ENCODE measurements around the gene RNF180.

The RNF180 gene

GRCh38 chr5:64315778-64316177 lies 150.1 kb downstream of the RNF180 start:
- no peak overlapping the region for H3K4me3 Mint-ChIP-seq
- H3K4me1 Mint-ChIP-seq (ENCODE audit: low read depth in 2 of 2), result no peaks in the 10 kb centered on the region
- H3K27ac Mint-ChIP-seq, result no peak overlapping the region
- no peaks in the 10 kb centered on the region for H3K27me3 Mint-ChIP-seq
- DNase-seq, result no peak
- no peaks in the 10 kb centered on the region for H3K36me3 Mint-ChIP-seq (ENCODE audit: insufficient read depth)
- ATAC-seq (replicated peaks), result no peak
- peaks cover 0 to 4% of the 10 kb centered on the region in 2 donors for H3K9me3 Mint-ChIP-seq

- no peaks in the 10 kb centered on the region for H3K36me3 Mint-ChIP-seq (ENCODE audit: insufficient read depth)
- H3K27me3 Mint-ChIP-seq, result no peaks in the 10 kb centered on the region
- no peak overlapping the region for H3K27ac Mint-ChIP-seq
- no peak for ATAC-seq (replicated peaks)
- no peak for DNase-seq
- no peaks in the 10 kb centered on the region for H3K4me1 Mint-ChIP-seq (ENCODE audit: low read depth in 2 of 2)
- no peak overlapping the region for H3K4me3 Mint-ChIP-seq
- no peaks in the 10 kb centered on the region for H3K9me3 Mint-ChIP-seq
Measured at GRCh38 chr5:64318175-64318574, 152.5 kb downstream of the RNF180 start.

GRCh38 chr5:64323591-64323990 lies 157.9 kb downstream of the RNF180 start:
- H3K4me3 Mint-ChIP-seq, result no peak overlapping the region
- no peaks in the 10 kb centered on the region for H3K4me1 Mint-ChIP-seq (ENCODE audit: low read depth in 2 of 2)
- H3K27ac Mint-ChIP-seq, result no peak overlapping the region
- no peaks in the 10 kb centered on the region for H3K36me3 Mint-ChIP-seq (ENCODE audit: insufficient read depth)
- ATAC-seq (replicated peaks), result no peak
- H3K9me3 Mint-ChIP-seq, result peaks cover 0 to 3% of the 10 kb centered on the region in 2 donors
- DNase-seq, result no peak
- H3K27me3 Mint-ChIP-seq, result no peaks in the 10 kb centered on the region

GRCh38 chr5:64330728-64331231 lies 165.1 kb downstream of the RNF180 start:
- ATAC-seq (replicated peaks), result no peak

GRCh38 chr5:64331597-64332277 lies 166.1 kb downstream of the RNF180 start:
- no peak for ATAC-seq (replicated peaks)

More at GRCh38 chr5:64330728-64331231, 165.1 kb downstream of the RNF180 start:
- no peaks in the 10 kb centered on the region for H3K4me1 Mint-ChIP-seq (ENCODE audit: low read depth in 2 of 2)
- H3K27ac Mint-ChIP-seq, result no peak overlapping the region
- peaks cover 0 to 4% of the 10 kb centered on the region in 2 donors for H3K9me3 Mint-ChIP-seq
- no peaks in the 10 kb centered on the region for H3K27me3 Mint-ChIP-seq
- DNase-seq, result no peak
- H3K4me3 Mint-ChIP-seq, result no peak overlapping the region
- no peaks in the 10 kb centered on the region for H3K36me3 Mint-ChIP-seq (ENCODE audit: insufficient read depth)

GRCh38 chr5:64333886-64334285 lies 168.2 kb downstream of the RNF180 start:
- Mint-ChIP-seq H3K27me3 (no peaks in the 10 kb centered on the region), H3K9me3 (peaks cover 0 to 2% of the 10 kb centered on the region in 2 donors), H3K4me1 (ENCODE audit: low read depth in 2 of 2) (no peaks in the 10 kb centered on the region), H3K4me3 (no peak overlapping the region), H3K36me3 (ENCODE audit: insufficient read depth) (no peaks in the 10 kb centered on the region), H3K27ac (no peak overlapping the region)
- DNase-seq, result no peak
- ATAC-seq (replicated peaks), result no peak

More at GRCh38 chr5:64331597-64332277, 166.1 kb downstream of the RNF180 start:
- Mint-ChIP-seq H3K36me3 (ENCODE audit: insufficient read depth) (no peaks in the 10 kb centered on the region), H3K27ac (no peak overlapping the region), H3K27me3 (no peaks in the 10 kb centered on the region), H3K4me1 (ENCODE audit: low read depth in 2 of 2) (no peaks in the 10 kb centered on the region), H3K9me3 (peaks cover 0 to 4% of the 10 kb centered on the region in 2 donors), H3K4me3 (no peak overlapping the region)
- no peak for DNase-seq

GRCh38 chr5:64339769-64340168 lies 174.1 kb downstream of the RNF180 start:
- Mint-ChIP-seq H3K27me3 (no peaks in the 10 kb centered on the region), H3K27ac (no peak overlapping the region), H3K4me3 (no peak overlapping the region), H3K9me3 (peaks cover 3 to 9% of the 10 kb centered on the region in 2 donors), H3K36me3 (ENCODE audit: insufficient read depth) (no peaks in the 10 kb centered on the region), H3K4me1 (ENCODE audit: low read depth in 2 of 2) (no peaks in the 10 kb centered on the region)
- no peak for ATAC-seq (replicated peaks)
- DNase-seq, result no peak

GRCh38 chr5:64340293-64340692 lies 174.7 kb downstream of the RNF180 start:
- peaks cover 5 to 9% of the 10 kb centered on the region in 2 donors for H3K9me3 Mint-ChIP-seq
- H3K27ac Mint-ChIP-seq, result no peak overlapping the region
- no peaks in the 10 kb centered on the region for H3K4me1 Mint-ChIP-seq (ENCODE audit: low read depth in 2 of 2)
- H3K27me3 Mint-ChIP-seq, result no peaks in the 10 kb centered on the region
- ATAC-seq (replicated peaks) (no peak), DNase-seq (no peak)
- no peaks in the 10 kb centered on the region for H3K36me3 Mint-ChIP-seq (ENCODE audit: insufficient read depth)
- no peak overlapping the region for H3K4me3 Mint-ChIP-seq

GRCh38 chr5:64341340-64341739 lies 175.7 kb downstream of the RNF180 start:
- no peaks in the 10 kb centered on the region for H3K4me1 Mint-ChIP-seq (ENCODE audit: low read depth in 2 of 2)
- peaks cover 5 to 9% of the 10 kb centered on the region in 2 donors for H3K9me3 Mint-ChIP-seq
- H3K27ac Mint-ChIP-seq, result no peak overlapping the region
- ATAC-seq (replicated peaks) (no peak), DNase-seq (no peak)
- no peak overlapping the region for H3K4me3 Mint-ChIP-seq
- H3K27me3 Mint-ChIP-seq, result no peaks in the 10 kb centered on the region
- no peaks in the 10 kb centered on the region for H3K36me3 Mint-ChIP-seq (ENCODE audit: insufficient read depth)

GRCh38 chr5:64344501-64344900 lies 178.9 kb downstream of the RNF180 start:
- Mint-ChIP-seq H3K27ac (no peak overlapping the region), H3K9me3 (peaks cover 5 to 9% of the 10 kb centered on the region in 2 donors), H3K4me3 (no peak overlapping the region), H3K36me3 (ENCODE audit: insufficient read depth) (no peaks in the 10 kb centered on the region), H3K4me1 (ENCODE audit: low read depth in 2 of 2) (no peaks in the 10 kb centered on the region), H3K27me3 (no peaks in the 10 kb centered on the region)
- ATAC-seq (replicated peaks), result no peak
- DNase-seq, result no peak

GRCh38 chr5:64347309-64347708 lies 181.7 kb downstream of the RNF180 start:
- no peak for ATAC-seq (replicated peaks)
- H3K36me3 Mint-ChIP-seq (ENCODE audit: insufficient read depth), result no peaks in the 10 kb centered on the region
- no peak overlapping the region for H3K4me3 Mint-ChIP-seq
- H3K27me3 Mint-ChIP-seq, result no peaks in the 10 kb centered on the region
- H3K4me1 Mint-ChIP-seq (ENCODE audit: low read depth in 2 of 2), result no peaks in the 10 kb centered on the region
- no peak overlapping the region for H3K27ac Mint-ChIP-seq
- DNase-seq, result no peak
- peaks cover 0 to 3% of the 10 kb centered on the region in 2 donors for H3K9me3 Mint-ChIP-seq

GRCh38 chr5:64364426-64364825 lies 198.8 kb downstream of the RNF180 start:
- Mint-ChIP-seq H3K9me3 (peaks cover 7 to 21% of the 10 kb centered on the region in 2 donors), H3K4me1 (ENCODE audit: low read depth in 2 of 2) (no peaks in the 10 kb centered on the region), H3K4me3 (no peak overlapping the region), H3K27ac (no peak overlapping the region), H3K36me3 (ENCODE audit: insufficient read depth) (no peaks in the 10 kb centered on the region), H3K27me3 (no peaks in the 10 kb centered on the region)
- no peak for DNase-seq
- no peak for ATAC-seq (replicated peaks)

GRCh38 chr5:64384765-64385164 lies 219.1 kb downstream of the RNF180 start:
- Mint-ChIP-seq H3K4me1 (ENCODE audit: low read depth in 2 of 2) (no peaks in the 10 kb centered on the region), H3K9me3 (peaks cover 6 to 8% of the 10 kb centered on the region in 2 donors), H3K4me3 (no peak overlapping the region), H3K27me3 (no peaks in the 10 kb centered on the region), H3K27ac (no peak overlapping the region), H3K36me3 (ENCODE audit: insufficient read depth) (no peaks in the 10 kb centered on the region)
- DNase-seq (no peak), ATAC-seq (replicated peaks) (no peak)

GRCh38 chr5:64397552-64397951 lies 231.9 kb downstream of the RNF180 start:
- no peak overlapping the region for H3K4me3 Mint-ChIP-seq
- no peak for ATAC-seq (replicated peaks)
- H3K27me3 Mint-ChIP-seq, result no peaks in the 10 kb centered on the region
- H3K4me1 Mint-ChIP-seq (ENCODE audit: low read depth in 2 of 2), result no peaks in the 10 kb centered on the region
- DNase-seq, result no peak
- no peaks in the 10 kb centered on the region for H3K36me3 Mint-ChIP-seq (ENCODE audit: insufficient read depth)
- no peak overlapping the region for H3K27ac Mint-ChIP-seq
- H3K9me3 Mint-ChIP-seq, result peaks cover 0 to 8% of the 10 kb centered on the region in 2 donors

All from effector memory CD8-positive, alpha-beta T cell (primary cell).